ENCODE data around the gene MACROH2A2.
"Not testable (repeated sequence)": the region's sequence is repeated elsewhere in the genome, so short reads cannot be mapped to it uniquely, and the experiment has no call there.

MACROH2A2 gene

GRCh38 chr10:70052462-70053217 lies at the start of gene MACROH2A2:
MACROH2A2 (plus strand) TSS chr10:70052846; CDS start chr10:70075659, 22,813 bp downstream.
- DNase-seq (ENCODE audit: low read depth in 2 of 2) = no peak

- no peak for DNase-seq (ENCODE audit: low read depth in 2 of 2)
Observed at GRCh38 chr10:70007116-70007820, 45.4 kb upstream of the MACROH2A2 start.

- no peak for DNase-seq (ENCODE audit: low read depth in 2 of 2)
Observed at GRCh38 chr10:70031215-70031614, 21.4 kb upstream of the MACROH2A2 start.

GRCh38 chr10:70032667-70033289 lies 19.9 kb upstream of the MACROH2A2 start:
- no peak for DNase-seq (ENCODE audit: low read depth in 2 of 2)

GRCh38 chr10:70034232-70034631 lies 18.4 kb upstream of the MACROH2A2 start:
- no peak for DNase-seq (ENCODE audit: low read depth in 2 of 2)

- no peak for DNase-seq (ENCODE audit: low read depth in 2 of 2)
Observed at GRCh38 chr10:70035531-70035930, 17.1 kb upstream of the MACROH2A2 start.

GRCh38 chr10:70038923-70039322 lies 13.7 kb upstream of the MACROH2A2 start:
- DNase-seq (ENCODE audit: low read depth in 2 of 2) = no peak

GRCh38 chr10:70041016-70041415 lies 11.6 kb upstream of the MACROH2A2 start:
- DNase-seq (ENCODE audit: low read depth in 2 of 2) = no peak

GRCh38 chr10:70041739-70042138 lies 10.9 kb upstream of the MACROH2A2 start:
- DNase-seq (ENCODE audit: low read depth in 2 of 2) = not testable (repeated sequence)

- DNase-seq (ENCODE audit: low read depth in 2 of 2) = not testable (repeated sequence)
Observed at GRCh38 chr10:70047066-70047465, 5.6 kb upstream of the MACROH2A2 start.

GRCh38 chr10:70048030-70048723 lies 4.5 kb upstream of the MACROH2A2 start:
- no peak for DNase-seq (ENCODE audit: low read depth in 2 of 2)

- DNase-seq (ENCODE audit: low read depth in 2 of 2) = no peak
Observed at GRCh38 chr10:70051848-70052247, 798 bp upstream of the MACROH2A2 start.

- no peak for DNase-seq (ENCODE audit: low read depth in 2 of 2)
Observed at GRCh38 chr10:70053218-70053840, 683 bp downstream of the MACROH2A2 start.

GRCh38 chr10:70053841-70054288 lies 1.2 kb downstream of the MACROH2A2 start:
- DNase-seq (ENCODE audit: low read depth in 2 of 2) = no peak

GRCh38 chr10:70054902-70055301 lies 2.3 kb downstream of the MACROH2A2 start:
- no peak for DNase-seq (ENCODE audit: low read depth in 2 of 2)

- no peak for DNase-seq (ENCODE audit: low read depth in 2 of 2)
Observed at GRCh38 chr10:70055550-70055949, 2.9 kb downstream of the MACROH2A2 start.

- DNase-seq (ENCODE audit: low read depth in 2 of 2) = no peak
Observed at GRCh38 chr10:70057306-70057705, 4.7 kb downstream of the MACROH2A2 start.

- no peak for DNase-seq (ENCODE audit: low read depth in 2 of 2)
Observed at GRCh38 chr10:70060389-70060788, 7.7 kb downstream of the MACROH2A2 start.

GRCh38 chr10:70063418-70064098 lies 10.9 kb downstream of the MACROH2A2 start:
- no peak for DNase-seq (ENCODE audit: low read depth in 2 of 2)

- no peak for DNase-seq (ENCODE audit: low read depth in 2 of 2)
Observed at GRCh38 chr10:70064486-70064885, 11.8 kb downstream of the MACROH2A2 start.

- no peak for DNase-seq (ENCODE audit: low read depth in 2 of 2)
Observed at GRCh38 chr10:70066190-70066589, 13.5 kb downstream of the MACROH2A2 start.

All from stimulated activated CD4-positive, alpha-beta T cell treated with anti-CD3 and anti-CD28 coated beads, Interleukin-1b, Interleukin-23, amount 100 ng/mL, for 4 hours (primary cell).